ENCODE measurements around the gene CABS1.

CABS1 gene

GRCh38 chr4:70334681-70335080, at the start of gene CABS1:
Gene CABS1, plus strand, starts transcription at chr4:70334981. Its CDS starts 59 bp downstream, at chr4:70335040.
- no peak for TF ChIP-seq POLR2A (IDR thresholded peaks at IDR 0.05; ENCODE audit: low read depth, low read length)
- FAIRE-seq (no peak), DNase-seq (ENCODE audit: insufficient read length, low spot score) (no peak)

- DNase-seq (ENCODE audit: insufficient read length, low spot score) (no peak), FAIRE-seq (no peak)
- no peak for TF ChIP-seq POLR2A (IDR thresholded peaks at IDR 0.05; ENCODE audit: low read depth, low read length)
Observed at GRCh38 chr4:70288651-70289050, 46.1 kb upstream of the CABS1 start.

- TF ChIP-seq POLR2A (IDR thresholded peaks at IDR 0.05; ENCODE audit: low read depth, low read length): no peak
- FAIRE-seq (no peak), DNase-seq (ENCODE audit: insufficient read length, low spot score) (no peak)
Observed at GRCh38 chr4:70291341-70291740, 43.4 kb upstream of the CABS1 start.

- DNase-seq (ENCODE audit: insufficient read length, low spot score) (no peak), FAIRE-seq (no peak)
- TF ChIP-seq POLR2A (IDR thresholded peaks at IDR 0.05; ENCODE audit: low read depth, low read length): no peak
Observed at GRCh38 chr4:70297576-70297975, 37.2 kb upstream of the CABS1 start.

- DNase-seq (ENCODE audit: insufficient read length, low spot score) (no peak), FAIRE-seq (no peak)
- TF ChIP-seq POLR2A (IDR thresholded peaks at IDR 0.05; ENCODE audit: low read depth, low read length): no peak
Observed at GRCh38 chr4:70298051-70298450, 36.7 kb upstream of the CABS1 start.

- DNase-seq (ENCODE audit: insufficient read length, low spot score) (no peak), FAIRE-seq (no peak)
Observed at GRCh38 chr4:70299643-70300042, 35.1 kb upstream of the CABS1 start.

GRCh38 chr4:70300215-70300614, 34.6 kb upstream of the CABS1 start:
- FAIRE-seq: no peak
- TF ChIP-seq POLR2A (IDR thresholded peaks at IDR 0.05; ENCODE audit: low read depth, low read length): no peak
- DNase-seq (ENCODE audit: insufficient read length, low spot score): no peak

More at GRCh38 chr4:70299643-70300042, 35.1 kb upstream of the CABS1 start:
- no peak for TF ChIP-seq POLR2A (IDR thresholded peaks at IDR 0.05; ENCODE audit: low read depth, low read length)

- FAIRE-seq: no peak
- DNase-seq (ENCODE audit: insufficient read length, low spot score): no peak
- no peak for TF ChIP-seq POLR2A (IDR thresholded peaks at IDR 0.05; ENCODE audit: low read depth, low read length)
Observed at GRCh38 chr4:70303090-70303489, 31.7 kb upstream of the CABS1 start.

- TF ChIP-seq POLR2A (IDR thresholded peaks at IDR 0.05; ENCODE audit: low read depth, low read length): no peak
- no peak for FAIRE-seq
- no peak for DNase-seq (ENCODE audit: insufficient read length, low spot score)
Observed at GRCh38 chr4:70305601-70306000, 29.2 kb upstream of the CABS1 start.

GRCh38 chr4:70306076-70306475, 28.7 kb upstream of the CABS1 start:
- no peak for DNase-seq (ENCODE audit: insufficient read length, low spot score)
- TF ChIP-seq POLR2A (IDR thresholded peaks at IDR 0.05; ENCODE audit: low read depth, low read length): no peak
- no peak for FAIRE-seq

GRCh38 chr4:70313736-70314135, 21.0 kb upstream of the CABS1 start:
- no peak for TF ChIP-seq POLR2A (IDR thresholded peaks at IDR 0.05; ENCODE audit: low read depth, low read length)
- FAIRE-seq: no peak
- DNase-seq (ENCODE audit: insufficient read length, low spot score): no peak

GRCh38 chr4:70315928-70316327, 18.9 kb upstream of the CABS1 start:
- FAIRE-seq (no peak), DNase-seq (ENCODE audit: insufficient read length, low spot score) (no peak)
- TF ChIP-seq POLR2A (IDR thresholded peaks at IDR 0.05; ENCODE audit: low read depth, low read length): no peak

GRCh38 chr4:70326052-70326451, 8.7 kb upstream of the CABS1 start:
- FAIRE-seq (no peak), DNase-seq (ENCODE audit: insufficient read length, low spot score) (no peak)
- TF ChIP-seq POLR2A (IDR thresholded peaks at IDR 0.05; ENCODE audit: low read depth, low read length): no peak

- DNase-seq (ENCODE audit: insufficient read length, low spot score) (no peak), FAIRE-seq (no peak)
- TF ChIP-seq POLR2A (IDR thresholded peaks at IDR 0.05; ENCODE audit: low read depth, low read length): no peak
Observed at GRCh38 chr4:70336043-70336442, 1.3 kb downstream of the CABS1 start.

- DNase-seq (ENCODE audit: insufficient read length, low spot score): no peak
- TF ChIP-seq POLR2A (IDR thresholded peaks at IDR 0.05; ENCODE audit: low read depth, low read length): no peak
- FAIRE-seq: no peak
Observed at GRCh38 chr4:70337886-70338420, 3.2 kb downstream of the CABS1 start.

- FAIRE-seq (no peak), DNase-seq (ENCODE audit: insufficient read length, low spot score) (no peak)
- TF ChIP-seq POLR2A (IDR thresholded peaks at IDR 0.05; ENCODE audit: low read depth, low read length): no peak
Observed at GRCh38 chr4:70356185-70356584, 21.4 kb downstream of the CABS1 start.

Measured in H54 (cell line).